Endothelial cell of coronary artery (primary cell): ENCODE results near the gene GSS. TPM values are rescaled to one million over a fixed set of nuclear protein-coding genes. Genes with fewer than 3 reads are reported as not detected.

Experiments
- total RNA-seq: library from RNA; depleted of rRNA; stranded (reverse); fragments of >200 nt; gene quantifications from 2 replicates; pipeline ENCODE4 v1.2.3, GENCODE V29; 2014

Gene GSS
- 46.4 and 53.3 TPM in 2 replicates for total RNA-seq

DNA sequence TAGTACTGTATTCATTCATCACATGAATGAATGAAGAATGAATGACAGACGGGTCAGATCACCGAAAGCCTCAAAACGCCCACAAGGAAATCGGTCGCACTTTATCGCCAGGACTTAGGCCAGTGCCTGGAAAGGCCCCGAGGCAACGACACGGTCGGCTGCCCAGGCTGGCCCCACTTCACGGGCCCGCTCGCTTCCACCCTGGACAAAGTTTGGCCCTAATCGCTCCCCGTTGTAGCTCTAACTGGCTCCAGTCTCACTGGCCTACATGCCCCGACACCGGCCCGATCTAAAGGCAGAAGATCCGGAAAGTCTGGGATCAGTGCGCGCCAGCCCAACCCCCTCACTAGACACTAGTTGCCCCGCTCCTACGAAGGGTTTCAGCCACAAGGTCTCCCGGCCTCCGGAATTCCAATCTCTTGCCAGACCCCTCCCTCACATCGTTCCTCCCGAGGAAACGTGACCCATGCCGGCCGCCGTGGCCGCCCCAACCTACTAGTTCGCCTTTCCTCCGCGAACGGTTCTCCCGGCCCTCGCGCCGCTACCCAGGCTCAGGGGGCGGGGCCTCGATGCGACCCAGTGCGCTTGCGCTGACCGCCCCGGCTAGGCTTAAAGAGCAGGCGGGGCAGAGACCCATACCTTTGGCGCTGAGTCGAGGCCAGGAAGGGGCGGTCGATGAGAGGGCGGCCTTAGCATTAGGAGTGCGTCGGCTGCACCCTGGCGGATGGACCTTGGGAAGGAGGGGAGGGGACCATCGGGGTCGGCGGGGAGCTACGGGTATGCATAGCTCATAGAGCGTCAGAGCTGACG is at the start of gene GSS, which contains the start of gene MYH7B:
Gene GSS (minus strand): TSS at position 576 of the 810 bp plus-strand sequence. CDS start 3,954 bp downstream, outside the sequence.
Gene MYH7B (plus strand): TSS at position 638 of the 810 bp plus-strand sequence. CDS start 22,138 bp downstream, outside the sequence.

Other genes with a start within 250 kb of the GSS start
- 3.8 and 5.4 TPM in 2 replicates for gene NCOA6, start 130.2 kb downstream of the GSS start, total RNA-seq
- 1.2 and 5.1 TPM in 2 replicates for gene GGT7, start 83.0 kb downstream of the GSS start, total RNA-seq
- 25.3 and 38.5 TPM in 2 replicates for gene ACSS2, start 79.2 kb downstream of the GSS start, total RNA-seq
- under 0.01 TPM in 1 of 2 replicates, not detected in the other for gene MYH7B, start 62 bp upstream of the GSS start, total RNA-seq
- gene TRPC4AP, start 137.0 kb upstream of the GSS start, total RNA-seq = 61.2 and 76.9 TPM in 2 replicates
- gene EDEM2, start 191.5 kb upstream of the GSS start, total RNA-seq = 61.8 and 78.2 TPM in 2 replicates
- 309 and 609 TPM in 2 replicates for gene PROCR, start 216.3 kb upstream of the GSS start, total RNA-seq